DOHH2 (cell line): Measurements from ENCODE around the gene ATXN7L1.

Experiments used
- EZH2phosphoT487 ChIP-seq: fragments of 200-600 bp; sonication (generic); IDR thresholded peaks from 2 replicates; pipeline ENCODE4 v1.6.1; 2017; ENCODE audit warnings: borderline replicate concordance, mild to moderate bottlenecking, antibody characterized with exemption, low read length, moderate library complexity, mixed read lengths
- TF ChIP-seq, protein P1 (sequence below): fragments of 200-600 bp; sonication (generic); IDR thresholded peaks from one replicate; pipeline ENCODE4 v1.5.1; 2014; ENCODE audit warnings: antibody characterized with exemption, mild to moderate bottlenecking, low read depth, low read length; ENCODE audit not compliant: poor library complexity, severe bottlenecking

GRCh38 chr7:105909742-105910141 is 33.3 kb upstream of the ATXN7L1 start:
- TF ChIP-seq, protein P1, sequence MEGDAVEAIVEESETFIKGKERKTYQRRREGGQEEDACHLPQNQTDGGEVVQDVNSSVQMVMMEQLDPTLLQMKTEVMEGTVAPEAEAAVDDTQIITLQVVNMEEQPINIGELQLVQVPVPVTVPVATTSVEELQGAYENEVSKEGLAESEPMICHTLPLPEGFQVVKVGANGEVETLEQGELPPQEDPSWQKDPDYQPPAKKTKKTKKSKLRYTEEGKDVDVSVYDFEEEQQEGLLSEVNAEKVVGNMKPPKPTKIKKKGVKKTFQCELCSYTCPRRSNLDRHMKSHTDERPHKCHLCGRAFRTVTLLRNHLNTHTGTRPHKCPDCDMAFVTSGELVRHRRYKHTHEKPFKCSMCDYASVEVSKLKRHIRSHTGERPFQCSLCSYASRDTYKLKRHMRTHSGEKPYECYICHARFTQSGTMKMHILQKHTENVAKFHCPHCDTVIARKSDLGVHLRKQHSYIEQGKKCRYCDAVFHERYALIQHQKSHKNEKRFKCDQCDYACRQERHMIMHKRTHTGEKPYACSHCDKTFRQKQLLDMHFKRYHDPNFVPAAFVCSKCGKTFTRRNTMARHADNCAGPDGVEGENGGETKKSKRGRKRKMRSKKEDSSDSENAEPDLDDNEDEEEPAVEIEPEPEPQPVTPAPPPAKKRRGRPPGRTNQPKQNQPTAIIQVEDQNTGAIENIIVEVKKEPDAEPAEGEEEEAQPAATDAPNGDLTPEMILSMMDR, result no peak
- no peak for TF ChIP-seq EZH2phosphoT487
